NCI-H2227 treated with DMSO at 0.1 percent for 48 hours (cell line): ENCODE results near the gene FGD2.
A peak's percentile ranks its signal among the peaks of the same experiment; 100 is the strongest.
"Not testable (repeated sequence)": the region's sequence is repeated elsewhere in the genome, so short reads cannot be mapped to it uniquely, and the experiment has no call there.

ENCODE experiments used
- DNase-seq: peaks from one replicate; lab custom pipeline; 2025; lab: John Stamatoyannopoulos, UW

Gene FGD2

DNA sequence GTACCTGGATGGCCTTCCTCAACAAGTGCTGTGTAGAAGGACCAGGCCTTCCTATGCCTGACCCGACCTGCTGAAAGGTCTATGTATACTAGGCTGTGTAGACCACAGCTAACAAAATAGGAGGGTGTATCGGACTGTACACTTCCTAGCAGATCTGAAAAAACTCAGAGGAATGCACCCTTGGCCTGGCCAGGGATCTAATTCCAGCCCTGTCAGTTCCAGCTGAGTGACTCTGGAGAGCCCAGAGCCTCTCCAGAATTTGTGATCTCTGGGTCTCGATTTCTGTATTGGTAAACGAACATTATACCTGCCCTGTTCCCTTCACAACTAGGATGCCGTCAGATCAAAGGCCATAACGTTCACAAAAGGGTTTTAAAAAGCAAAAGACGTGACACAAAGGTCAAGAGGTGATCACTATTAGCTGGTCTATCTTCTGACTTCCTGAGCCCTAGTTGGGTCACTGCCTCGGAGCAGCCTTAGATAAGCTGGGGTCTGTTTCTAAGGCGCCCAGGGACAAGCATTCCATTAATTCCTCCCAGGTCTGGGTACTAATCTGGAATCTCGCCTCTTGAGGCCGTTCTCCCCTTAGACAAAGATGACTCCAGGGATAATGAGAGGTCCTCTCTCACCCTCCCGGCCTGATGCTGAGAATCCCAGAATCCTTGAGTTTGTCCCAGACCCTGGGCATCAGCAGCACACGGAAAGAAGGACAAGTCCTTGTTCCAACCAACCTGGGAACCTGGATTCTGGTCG lies 33.4 kb upstream of the FGD2 start:
- no peak for DNase-seq

- no peak for DNase-seq
Observed at GRCh38 chr6:36973190-36973589, 32.3 kb upstream of the FGD2 start.

GRCh38 chr6:36973647-36974046 lies 31.8 kb upstream of the FGD2 start:
- no peak for DNase-seq

DNA sequence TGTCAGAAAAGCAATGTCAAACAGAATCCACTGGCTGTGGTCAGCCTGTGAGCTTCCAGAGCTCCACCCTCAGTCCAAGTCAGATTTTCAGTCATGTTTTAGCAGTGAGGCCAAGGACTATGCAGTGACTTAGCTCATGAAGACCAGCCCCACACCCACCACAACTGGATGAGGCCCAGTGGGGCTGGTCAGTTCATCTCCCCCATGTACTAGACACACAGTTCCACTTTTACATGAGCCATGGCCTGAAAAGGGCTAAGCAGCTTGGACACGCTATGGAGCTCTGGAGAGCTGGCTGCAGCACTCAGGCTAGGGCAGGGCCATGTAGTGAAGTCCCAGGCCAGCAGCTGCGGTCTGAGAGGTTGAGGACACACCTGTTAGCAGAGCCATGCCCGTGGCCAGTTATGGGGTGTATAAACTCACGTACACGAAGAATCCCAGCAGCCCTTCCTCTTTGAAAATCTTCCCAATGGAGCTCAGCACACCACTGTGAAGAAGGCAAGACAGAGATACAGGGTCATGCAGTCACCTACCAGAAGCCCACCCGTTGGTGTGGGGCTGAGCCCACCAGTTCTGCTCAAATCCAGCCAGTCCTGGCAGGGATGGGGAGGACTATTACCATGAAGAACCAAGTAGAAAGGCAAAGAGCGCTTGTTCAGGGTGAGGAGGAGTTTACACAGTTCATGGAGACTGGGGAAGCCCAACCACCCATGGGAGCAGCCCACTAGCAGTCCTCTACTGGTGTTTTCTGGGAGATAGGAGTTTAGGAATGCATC lies 30.0 kb upstream of the FGD2 start:
- DNase-seq: no peak

- DNase-seq: no peak
Observed at GRCh38 chr6:36976007-36976264, 29.5 kb upstream of the FGD2 start.

DNA sequence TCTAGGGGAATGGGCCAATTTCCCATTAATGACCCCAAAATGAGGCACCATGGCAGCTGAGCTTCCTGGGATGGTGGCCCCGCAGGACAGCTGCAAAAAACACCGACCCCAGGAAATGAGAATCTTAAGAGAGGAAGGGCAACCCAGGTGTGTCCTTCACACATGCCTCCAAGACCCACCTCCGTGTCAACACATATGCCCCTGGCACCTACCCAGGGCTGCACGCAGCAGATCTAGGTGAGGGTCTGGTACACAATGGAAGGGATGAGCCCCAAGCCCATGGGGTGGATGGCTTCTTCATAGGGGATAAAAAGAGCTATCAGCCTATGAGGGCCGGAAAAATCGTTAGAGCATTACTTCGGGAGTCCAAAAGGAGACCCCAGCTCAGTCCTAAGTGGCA lies 28.9 kb upstream of the FGD2 start:
- DNase-seq: no peak

DNA sequence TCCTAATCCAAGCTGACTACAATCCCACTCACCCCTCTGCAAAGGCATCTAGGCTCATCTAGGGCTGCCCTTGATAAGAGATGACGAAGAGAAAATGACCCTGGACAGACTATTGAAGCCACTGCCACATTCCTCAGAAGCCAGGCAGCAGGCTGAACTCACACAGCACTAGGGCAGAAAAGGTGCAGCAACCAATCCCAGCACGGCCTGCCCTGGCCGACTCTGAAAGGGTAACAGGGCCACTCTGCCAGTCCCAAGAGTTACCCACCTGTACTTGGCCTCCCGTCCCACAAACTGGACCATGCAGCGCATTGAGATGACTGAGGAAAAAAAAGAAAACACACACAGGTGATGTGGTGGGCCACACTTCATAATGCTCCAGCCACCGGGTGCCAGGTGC lies 28.5 kb upstream of the FGD2 start:
- no peak for DNase-seq

DNA sequence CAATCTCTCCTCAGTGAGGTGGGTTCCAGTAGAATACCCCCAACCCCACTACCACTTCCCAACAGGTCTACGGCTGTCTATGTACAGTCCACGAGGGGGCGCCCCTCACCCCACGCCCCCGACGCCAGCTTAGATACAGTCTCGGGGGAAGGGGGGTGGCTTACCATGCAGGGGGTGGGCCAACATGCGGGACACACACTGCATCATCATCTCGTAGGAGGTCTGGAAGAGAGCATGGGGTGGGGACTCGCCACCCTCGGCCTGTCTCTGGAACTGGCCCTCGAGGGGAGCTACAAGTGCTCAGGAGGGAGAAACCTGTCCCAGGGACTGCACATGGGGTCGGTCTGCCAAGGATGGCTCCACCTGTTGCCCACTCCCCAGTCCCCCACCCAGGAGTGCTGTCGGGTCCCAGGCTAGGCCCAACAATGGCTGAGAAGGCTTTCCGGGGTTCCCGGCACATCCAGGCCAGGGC lies 27.9 kb upstream of the FGD2 start:
- DNase-seq: no peak

- no peak for DNase-seq
Observed at GRCh38 chr6:36978421-36979346, 26.8 kb upstream of the FGD2 start.

GRCh38 chr6:36979347-36979742 lies 26.1 kb upstream of the FGD2 start:
- peak; percentile 48 for DNase-seq

DNA sequence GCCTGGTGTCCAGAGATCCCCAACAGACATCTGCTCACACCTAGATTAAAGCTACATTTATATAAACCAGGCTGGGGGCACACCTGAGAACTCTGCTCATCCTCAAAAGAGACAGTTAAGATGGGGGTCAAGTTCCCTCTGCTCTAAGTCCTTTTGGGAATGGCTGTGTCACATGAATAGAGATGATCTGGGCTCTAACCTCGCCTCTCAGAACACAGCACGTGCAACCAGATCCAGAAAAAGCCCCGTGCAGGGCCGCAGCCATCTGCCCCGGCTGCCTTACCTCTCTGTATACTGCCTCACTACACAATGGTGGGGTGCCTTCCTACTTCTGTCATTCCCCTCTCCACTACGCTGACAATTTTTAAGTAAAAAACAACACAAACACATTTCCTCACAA lies 25.3 kb upstream of the FGD2 start:
- no peak for DNase-seq

DNA sequence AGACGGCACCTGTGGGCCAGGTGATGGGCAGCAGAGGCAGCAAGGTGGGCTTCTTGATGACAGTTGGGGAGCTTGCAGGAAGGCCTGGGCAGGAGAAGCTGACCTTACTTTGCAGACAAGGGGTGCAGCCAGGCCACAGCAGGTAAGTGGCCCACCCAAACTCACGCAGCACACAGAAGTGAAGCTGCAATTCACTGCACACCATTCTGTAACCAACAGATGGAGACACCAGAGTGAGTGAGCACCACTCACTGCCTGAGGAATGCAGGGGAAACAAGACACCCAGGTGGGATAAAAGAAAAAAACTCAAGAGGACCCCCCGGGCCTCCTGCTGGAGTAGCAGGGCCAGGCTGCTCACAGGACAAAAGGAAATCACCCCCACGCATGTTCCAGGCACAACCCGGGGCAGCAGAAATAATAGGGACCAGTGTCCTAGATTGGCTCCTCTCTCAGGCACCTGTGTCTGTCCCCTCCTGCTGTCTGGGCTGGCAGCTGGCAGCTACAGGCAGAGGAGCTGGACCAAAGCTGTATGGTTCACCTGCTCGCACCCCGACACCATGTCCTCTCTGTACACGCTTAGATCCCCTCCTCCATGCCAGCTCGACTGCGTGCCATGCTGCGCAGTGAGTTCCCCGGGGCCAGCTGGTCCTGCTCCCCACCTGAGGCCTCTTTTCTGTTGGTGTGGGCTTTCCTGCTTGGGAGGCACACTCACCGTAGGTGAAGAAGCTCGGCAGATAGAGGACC lies 24.4 kb upstream of the FGD2 start:
- DNase-seq: no peak

GRCh38 chr6:36983538-36983937 lies 21.9 kb upstream of the FGD2 start:
- no peak for DNase-seq

- DNase-seq: peak; percentile 24
Observed at GRCh38 chr6:36984581-36985416, 20.7 kb upstream of the FGD2 start.

DNA sequence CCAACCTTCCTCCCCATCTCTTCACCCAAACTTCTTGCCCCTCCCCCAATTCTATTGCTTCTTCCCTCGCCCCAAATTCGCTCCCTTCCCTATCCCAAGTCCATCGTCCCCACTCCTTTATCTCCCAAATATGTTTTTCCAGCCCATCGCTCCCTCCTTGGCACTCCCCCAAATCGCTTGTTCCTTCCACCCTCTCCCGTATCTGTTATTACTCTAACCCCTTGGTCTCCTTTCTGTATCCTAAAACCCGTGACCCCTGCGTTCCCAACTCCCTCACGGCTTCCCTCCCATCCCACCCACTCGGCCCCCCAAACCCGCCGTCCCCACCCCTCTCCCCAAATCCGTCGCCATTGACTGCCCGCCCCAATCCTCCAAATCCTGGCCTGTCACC lies 20.0 kb upstream of the FGD2 start:
- DNase-seq: no peak

DNA sequence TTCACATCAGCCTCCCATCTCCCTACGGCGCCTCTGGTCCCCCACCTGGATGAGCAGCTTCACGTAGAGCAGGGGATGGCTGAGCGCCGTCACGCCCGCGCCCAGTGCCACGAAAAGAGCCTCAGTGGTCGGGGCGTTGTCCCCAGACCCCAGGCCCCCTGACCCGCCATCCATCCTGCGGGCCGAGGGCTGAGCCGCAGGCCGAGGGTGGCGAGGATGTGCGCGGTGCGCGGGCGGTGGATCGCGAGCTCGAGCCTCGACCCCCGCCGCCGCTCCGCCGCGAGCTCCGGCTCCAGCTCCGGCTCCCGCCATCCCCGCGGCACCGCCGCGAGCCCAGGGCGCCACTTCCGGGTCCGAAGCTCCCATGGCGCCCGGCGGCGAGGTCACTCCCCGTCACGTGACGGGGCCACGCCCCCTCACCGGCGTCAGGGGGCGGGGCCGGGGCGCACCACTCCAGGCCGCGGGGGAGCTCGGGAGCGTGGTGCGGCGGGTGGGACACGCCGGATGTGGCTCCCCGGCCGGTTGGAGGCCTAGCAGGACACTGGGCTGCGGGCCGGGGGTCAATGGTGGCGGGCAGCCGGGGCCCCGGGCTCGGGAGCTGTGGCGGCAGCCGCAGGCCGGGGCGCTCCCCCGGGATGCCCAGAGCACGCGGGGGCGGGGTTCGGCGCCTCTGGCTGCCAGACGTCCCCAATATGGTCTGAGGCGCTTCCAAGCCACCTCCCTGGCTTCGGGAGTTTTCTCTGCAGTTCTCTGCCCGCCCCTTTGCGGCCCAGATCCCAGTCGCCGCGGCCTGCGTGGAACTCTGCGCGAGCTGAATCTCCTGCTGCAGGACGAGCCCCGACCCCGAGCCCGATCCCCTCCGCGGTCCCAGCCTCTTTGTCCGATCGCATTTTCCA lies 19.4 kb upstream of the FGD2 start, which contains the start of gene MTCH1:
MTCH1 (minus strand) TSS at position 389 of the 896 bp plus-strand sequence; CDS start at position 366, 23 bp downstream.
- peak; percentile 76 for DNase-seq

DNA sequence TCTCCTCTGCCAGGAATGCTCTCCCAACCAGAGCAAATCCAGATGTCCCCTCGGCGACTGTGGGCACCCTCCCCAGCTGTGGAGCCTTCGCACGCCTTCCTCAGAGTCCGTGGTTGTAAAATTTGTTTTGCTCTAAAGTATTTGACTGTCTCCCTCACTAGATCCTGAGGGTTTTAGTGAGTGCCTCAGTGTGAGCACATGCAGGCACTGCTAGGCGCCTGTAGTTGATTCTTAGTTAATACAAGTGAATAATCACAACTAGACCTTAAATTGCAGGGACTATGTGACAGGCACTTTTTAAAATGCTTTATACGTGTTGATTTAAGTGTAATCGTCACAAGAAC lies 18.8 kb upstream of the FGD2 start:
- DNase-seq: peak; percentile 70

DNA sequence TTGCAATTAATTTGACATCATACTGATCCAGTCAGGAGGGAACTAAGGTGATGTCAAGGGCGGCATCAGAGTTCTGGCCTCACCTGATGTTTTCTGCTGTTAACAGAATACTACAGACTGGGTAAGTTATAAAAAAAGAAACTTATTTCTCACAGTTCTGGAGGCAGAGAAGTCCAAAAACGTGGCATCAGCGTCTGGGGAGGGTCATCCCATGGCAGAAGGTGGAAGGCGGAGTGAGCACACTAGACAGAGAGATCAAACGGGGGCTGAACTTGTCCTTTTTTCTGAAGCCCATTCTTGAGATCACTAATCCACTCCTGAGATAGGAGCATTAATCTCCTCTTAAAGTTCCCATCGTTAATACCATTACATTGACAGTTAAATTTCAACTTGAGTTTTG lies 16.2 kb upstream of the FGD2 start:
- no peak for DNase-seq

DNA sequence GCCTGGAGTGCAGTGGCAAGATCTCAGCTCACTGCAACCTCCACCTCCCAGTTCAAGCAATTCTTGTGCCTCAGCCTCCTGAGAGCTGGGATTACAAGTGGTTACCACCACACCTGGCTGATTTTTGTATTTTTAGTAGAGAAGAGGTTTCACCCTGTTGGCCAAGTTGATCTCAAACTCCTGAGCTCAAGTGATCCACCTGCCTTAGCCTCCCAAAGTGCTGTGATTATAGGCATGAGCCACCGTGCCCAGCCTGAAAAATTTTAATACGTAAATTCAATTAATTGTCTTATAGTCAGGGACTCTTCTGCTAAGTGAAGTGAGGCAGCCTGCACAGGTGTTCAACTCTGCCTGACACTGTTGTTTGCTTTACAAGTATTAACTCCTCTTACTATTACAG lies 15.1 kb upstream of the FGD2 start:
- DNase-seq: not testable (repeated sequence)
